ENCODE measurements around the gene AP4S1. TPM values are rescaled to one million over a fixed set of nuclear protein-coding genes. Genes with fewer than 3 reads are reported as not detected.
"Not testable (repeated sequence)": the region's sequence is repeated elsewhere in the genome, so short reads cannot be mapped to it uniquely, and the experiment has no call there.

The AP4S1 gene
- total RNA-seq, 1 donor from 2014 or later: 14.6 TPM

GRCh38 chr14:31003284-31003683 is 22.2 kb upstream of the AP4S1 start:
- no peak overlapping the region for H3K9ac ChIP-seq (ENCODE audit: low read depth in 1 of 3, low read length in 3 of 3)
- no peak overlapping the region for H3K4me3 ChIP-seq (ENCODE audit: low read length in 3 of 3)
- H3K9me3 ChIP-seq (ENCODE audit: control insufficient read depth in 3 of 3, low read length in 3 of 3): peaks cover under 1 to 2% (median under 1%) of the 10 kb centered on the region in 3 donors
- H3K27me3 ChIP-seq (ENCODE audit: control insufficient read depth in 3 of 3, insufficient read depth in 3 of 3, low read length in 3 of 3): no peaks in the 10 kb centered on the region
- H3K36me3 ChIP-seq (ENCODE audit: control insufficient read depth in 3 of 3, insufficient read depth in 3 of 3, low read length in 3 of 3): peaks cover 0 to 5% (median 2%) of the 10 kb centered on the region in 3 donors
- H3K27ac ChIP-seq (ENCODE audit: low read depth, low read length): no peak overlapping the region
- peaks cover 2 to 9% (median 5%) of the 10 kb centered on the region in 3 donors for H3K4me1 ChIP-seq (ENCODE audit: control insufficient read depth in 3 of 3, insufficient read depth in 3 of 3, low read length in 3 of 3)

- H3K36me3 ChIP-seq (ENCODE audit: control insufficient read depth in 3 of 3, insufficient read depth in 3 of 3, low read length in 3 of 3); H3K4me1 ChIP-seq (ENCODE audit: control insufficient read depth in 3 of 3, insufficient read depth in 3 of 3, low read length in 3 of 3); H3K27ac ChIP-seq (ENCODE audit: low read depth, low read length); H3K4me3 ChIP-seq (ENCODE audit: low read length in 3 of 3); H3K9ac ChIP-seq (ENCODE audit: low read depth in 1 of 3, low read length in 3 of 3); H3K27me3 ChIP-seq (ENCODE audit: control insufficient read depth in 3 of 3, insufficient read depth in 3 of 3, low read length in 3 of 3); H3K9me3 ChIP-seq (ENCODE audit: control insufficient read depth in 3 of 3, low read length in 3 of 3): not testable (repeated sequence)
Observed at GRCh38 chr14:31004007-31004406, 21.4 kb upstream of the AP4S1 start.

GRCh38 chr14:31006703-31007102 is 18.7 kb upstream of the AP4S1 start:
- H3K4me1 ChIP-seq (ENCODE audit: control insufficient read depth in 3 of 3, insufficient read depth in 3 of 3, low read length in 3 of 3): peaks cover 2 to 5% (median 3%) of the 10 kb centered on the region in 3 donors
- H3K27ac ChIP-seq (ENCODE audit: low read depth, low read length): no peak overlapping the region
- H3K9ac ChIP-seq (ENCODE audit: low read depth in 1 of 3, low read length in 3 of 3): no peak overlapping the region
- peaks cover 0 to 2% (median 2%) of the 10 kb centered on the region in 3 donors for H3K36me3 ChIP-seq (ENCODE audit: control insufficient read depth in 3 of 3, insufficient read depth in 3 of 3, low read length in 3 of 3)
- no peaks in the 10 kb centered on the region for H3K27me3 ChIP-seq (ENCODE audit: control insufficient read depth in 3 of 3, insufficient read depth in 3 of 3, low read length in 3 of 3)
- H3K9me3 ChIP-seq (ENCODE audit: control insufficient read depth in 3 of 3, low read length in 3 of 3): no peaks in the 10 kb centered on the region
- no peak overlapping the region for H3K4me3 ChIP-seq (ENCODE audit: low read length in 3 of 3)

GRCh38 chr14:31009836-31010574 is 15.4 kb upstream of the AP4S1 start:
- peaks cover 0 to 2% (median 2%) of the 10 kb centered on the region in 3 donors for H3K36me3 ChIP-seq (ENCODE audit: control insufficient read depth in 3 of 3, insufficient read depth in 3 of 3, low read length in 3 of 3)
- no peak overlapping the region for H3K9ac ChIP-seq (ENCODE audit: low read depth in 1 of 3, low read length in 3 of 3)

GRCh38 chr14:31010935-31011334 is 14.5 kb upstream of the AP4S1 start:
- H3K9me3 ChIP-seq (ENCODE audit: control insufficient read depth in 3 of 3, low read length in 3 of 3): no peaks in the 10 kb centered on the region
- no peak overlapping the region for H3K27ac ChIP-seq (ENCODE audit: low read depth, low read length)
- H3K4me3 ChIP-seq (ENCODE audit: low read length in 3 of 3): no peak overlapping the region
- no peaks in the 10 kb centered on the region for H3K27me3 ChIP-seq (ENCODE audit: control insufficient read depth in 3 of 3, insufficient read depth in 3 of 3, low read length in 3 of 3)
- H3K4me1 ChIP-seq (ENCODE audit: control insufficient read depth in 3 of 3, insufficient read depth in 3 of 3, low read length in 3 of 3): peaks cover 4 to 5% (median 5%) of the 10 kb centered on the region in 3 donors
- no peak overlapping the region for H3K9ac ChIP-seq (ENCODE audit: low read depth in 1 of 3, low read length in 3 of 3)
- peaks cover 0 to 2% (median 0%) of the 10 kb centered on the region in 3 donors for H3K36me3 ChIP-seq (ENCODE audit: control insufficient read depth in 3 of 3, insufficient read depth in 3 of 3, low read length in 3 of 3)

More at GRCh38 chr14:31009836-31010574, 15.4 kb upstream of the AP4S1 start:
- Histone ChIP-seq H3K27me3 (ENCODE audit: control insufficient read depth in 3 of 3, insufficient read depth in 3 of 3, low read length in 3 of 3) (no peaks in the 10 kb centered on the region), H3K27ac (ENCODE audit: low read depth, low read length) (no peak overlapping the region), H3K4me3 (ENCODE audit: low read length in 3 of 3) (no peak overlapping the region), H3K4me1 (ENCODE audit: control insufficient read depth in 3 of 3, insufficient read depth in 3 of 3, low read length in 3 of 3) (peaks cover 2 to 5% (median 3%) of the 10 kb centered on the region in 3 donors), H3K9me3 (ENCODE audit: control insufficient read depth in 3 of 3, low read length in 3 of 3) (no peaks in the 10 kb centered on the region)

GRCh38 chr14:31013841-31014240 is 11.6 kb upstream of the AP4S1 start:
- peaks cover 0 to 4% (median 0%) of the 10 kb centered on the region in 3 donors for H3K36me3 ChIP-seq (ENCODE audit: control insufficient read depth in 3 of 3, insufficient read depth in 3 of 3, low read length in 3 of 3)
- peaks cover 4 to 9% (median 6%) of the 10 kb centered on the region in 3 donors for H3K4me1 ChIP-seq (ENCODE audit: control insufficient read depth in 3 of 3, insufficient read depth in 3 of 3, low read length in 3 of 3)
- no peak overlapping the region for H3K4me3 ChIP-seq (ENCODE audit: low read length in 3 of 3)
- H3K27ac ChIP-seq (ENCODE audit: low read depth, low read length): no peak overlapping the region
- no peaks in the 10 kb centered on the region for H3K9me3 ChIP-seq (ENCODE audit: control insufficient read depth in 3 of 3, low read length in 3 of 3)
- H3K27me3 ChIP-seq (ENCODE audit: control insufficient read depth in 3 of 3, insufficient read depth in 3 of 3, low read length in 3 of 3): no peaks in the 10 kb centered on the region
- no peak overlapping the region for H3K9ac ChIP-seq (ENCODE audit: low read depth in 1 of 3, low read length in 3 of 3)

GRCh38 chr14:31018057-31018645 is 7.3 kb upstream of the AP4S1 start:
- peaks cover 2 to 4% (median 2%) of the 10 kb centered on the region in 3 donors for H3K36me3 ChIP-seq (ENCODE audit: control insufficient read depth in 3 of 3, insufficient read depth in 3 of 3, low read length in 3 of 3)
- H3K9ac ChIP-seq (ENCODE audit: low read depth in 1 of 3, low read length in 3 of 3): no peak overlapping the region
- peaks cover 4 to 9% (median 7%) of the 10 kb centered on the region in 3 donors for H3K4me1 ChIP-seq (ENCODE audit: control insufficient read depth in 3 of 3, insufficient read depth in 3 of 3, low read length in 3 of 3)
- no peaks in the 10 kb centered on the region for H3K9me3 ChIP-seq (ENCODE audit: control insufficient read depth in 3 of 3, low read length in 3 of 3)
- H3K4me3 ChIP-seq (ENCODE audit: low read length in 3 of 3): no peak overlapping the region
- H3K27ac ChIP-seq (ENCODE audit: low read depth, low read length): no peak overlapping the region
- no peaks in the 10 kb centered on the region for H3K27me3 ChIP-seq (ENCODE audit: control insufficient read depth in 3 of 3, insufficient read depth in 3 of 3, low read length in 3 of 3)

GRCh38 chr14:31020834-31021575 is 4.4 kb upstream of the AP4S1 start:
- Histone ChIP-seq H3K36me3 (ENCODE audit: control insufficient read depth in 3 of 3, insufficient read depth in 3 of 3, low read length in 3 of 3) (peaks cover 2 to 4% (median 2%) of the 10 kb centered on the region in 3 donors), H3K4me3 (ENCODE audit: low read length in 3 of 3) (no peak overlapping the region), H3K27ac (ENCODE audit: low read depth, low read length) (no peak overlapping the region), H3K4me1 (ENCODE audit: control insufficient read depth in 3 of 3, insufficient read depth in 3 of 3, low read length in 3 of 3) (peaks cover 7 to 10% (median 9%) of the 10 kb centered on the region in 3 donors), H3K27me3 (ENCODE audit: control insufficient read depth in 3 of 3, insufficient read depth in 3 of 3, low read length in 3 of 3) (no peaks in the 10 kb centered on the region), H3K9me3 (ENCODE audit: control insufficient read depth in 3 of 3, low read length in 3 of 3) (no peaks in the 10 kb centered on the region), H3K9ac (ENCODE audit: low read depth in 1 of 3, low read length in 3 of 3) (no peak overlapping the region)

- H3K9ac ChIP-seq (ENCODE audit: low read depth in 1 of 3, low read length in 3 of 3): no peak overlapping the region
- H3K27ac ChIP-seq (ENCODE audit: low read depth, low read length): no peak overlapping the region
- no peak overlapping the region for H3K4me3 ChIP-seq (ENCODE audit: low read length in 3 of 3)
- H3K27me3 ChIP-seq (ENCODE audit: control insufficient read depth in 3 of 3, insufficient read depth in 3 of 3, low read length in 3 of 3): no peaks in the 10 kb centered on the region
- H3K4me1 ChIP-seq (ENCODE audit: control insufficient read depth in 3 of 3, insufficient read depth in 3 of 3, low read length in 3 of 3): peaks cover 7 to 10% (median 8%) of the 10 kb centered on the region in 3 donors
- peaks cover 2 to 4% (median 2%) of the 10 kb centered on the region in 3 donors for H3K36me3 ChIP-seq (ENCODE audit: control insufficient read depth in 3 of 3, insufficient read depth in 3 of 3, low read length in 3 of 3)
- H3K9me3 ChIP-seq (ENCODE audit: control insufficient read depth in 3 of 3, low read length in 3 of 3): no peaks in the 10 kb centered on the region
Observed at GRCh38 chr14:31021576-31021949, 3.9 kb upstream of the AP4S1 start.
